ELF-1 (cell line): ENCODE measurements around the gene KIRREL3.
A peak's percentile ranks its signal among the peaks of the same experiment; 100 is the strongest.

Experiments used
- DNase-seq: peaks from one replicate; pipeline ENCODE4 v3.0.0-alpha.2; 2016; ENCODE audit warnings: low read depth, low spot score

KIRREL3 gene

GRCh38 chr11:126917531-126918204 lies 82.9 kb downstream of the KIRREL3 start:
- peak; percentile 10 for DNase-seq

GRCh38 chr11:126915430-126915829 lies 85.1 kb downstream of the KIRREL3 start:
- no peak for DNase-seq

GRCh38 chr11:126914941-126915340 lies 85.6 kb downstream of the KIRREL3 start:
- no peak for DNase-seq

DNA sequence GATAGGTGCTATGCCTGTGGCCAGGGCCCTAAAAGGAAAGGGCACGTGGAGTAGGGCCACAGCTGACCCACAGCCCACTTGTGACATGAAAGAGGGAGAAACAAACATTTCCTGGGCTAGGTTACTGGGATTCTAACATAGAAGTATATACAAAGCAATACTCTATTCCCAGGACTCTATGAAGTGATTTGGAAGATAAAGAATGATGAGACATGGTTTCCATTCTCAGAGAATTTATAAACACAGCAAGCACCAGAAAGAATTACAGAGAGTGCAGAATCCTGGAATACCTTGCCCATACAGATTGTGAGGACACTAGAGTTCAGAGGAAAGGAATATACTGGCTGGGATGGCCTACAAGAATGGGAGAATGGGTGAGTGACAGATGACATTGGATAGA lies 86.4 kb downstream of the KIRREL3 start:
- no peak for DNase-seq

GRCh38 chr11:126904520-126904919 lies 96.0 kb downstream of the KIRREL3 start:
- no peak for DNase-seq

GRCh38 chr11:126901783-126902182 lies 98.8 kb downstream of the KIRREL3 start:
- DNase-seq, result no peak

DNA sequence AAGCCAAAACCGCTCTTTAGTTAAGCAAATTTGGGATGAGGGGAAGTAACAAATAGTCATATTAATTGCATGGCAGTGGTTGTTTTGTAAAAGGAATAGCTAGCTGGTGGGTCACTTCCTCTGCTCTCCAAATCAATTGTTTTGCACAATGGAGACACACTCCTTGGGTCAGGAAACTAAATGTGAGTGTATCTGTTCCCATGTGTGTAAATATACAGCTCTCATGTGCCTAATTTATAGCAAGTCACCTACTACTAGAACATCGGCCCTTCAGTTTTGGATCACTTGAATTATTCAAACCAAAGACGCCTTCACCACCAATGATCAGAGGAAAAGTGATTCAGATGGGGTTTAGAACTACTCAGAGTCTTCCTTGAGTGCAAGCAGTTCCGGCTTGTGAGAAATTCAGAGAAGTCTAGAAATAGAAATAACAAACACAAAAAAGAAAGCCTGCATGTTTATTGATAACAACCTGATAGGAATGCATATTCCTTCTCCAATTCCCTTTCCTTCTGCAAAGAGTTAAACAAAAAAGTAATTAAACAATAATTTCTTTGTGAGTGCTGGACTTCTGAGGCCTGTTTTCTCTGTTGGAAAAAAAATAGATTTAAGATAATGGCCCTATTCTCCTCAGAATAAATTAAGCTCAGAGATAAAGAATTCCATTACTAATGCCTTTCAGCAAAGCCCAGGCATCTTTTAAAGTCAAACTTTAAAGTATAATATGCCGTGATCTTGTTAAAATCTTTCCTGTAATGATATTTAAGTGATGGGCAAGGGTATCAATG lies 100.4 kb downstream of the KIRREL3 start:
- no peak for DNase-seq

- peak; percentile 15 for DNase-seq
These were observed 101.8 kb downstream of the KIRREL3 start for GRCh38 chr11:126898802-126899201.

DNA sequence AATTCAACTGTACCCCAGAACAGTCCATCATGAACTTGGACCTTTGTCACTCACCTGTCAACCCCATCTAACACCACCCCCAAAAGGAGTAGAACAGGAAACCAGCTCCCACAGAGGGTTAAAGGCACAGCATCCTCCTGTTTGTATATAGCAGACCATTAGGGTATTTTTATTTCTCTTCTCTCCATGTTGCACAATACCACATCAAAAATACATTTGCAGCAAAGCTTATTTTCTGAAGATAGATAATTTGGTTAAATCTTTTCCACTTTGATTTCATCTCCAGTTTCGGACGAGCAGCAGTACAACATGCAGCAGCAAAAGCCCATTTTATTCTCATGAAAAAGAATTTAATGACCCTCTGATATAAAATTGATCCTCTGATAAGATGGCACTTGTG lies 103.1 kb downstream of the KIRREL3 start:
- no peak for DNase-seq

DNA sequence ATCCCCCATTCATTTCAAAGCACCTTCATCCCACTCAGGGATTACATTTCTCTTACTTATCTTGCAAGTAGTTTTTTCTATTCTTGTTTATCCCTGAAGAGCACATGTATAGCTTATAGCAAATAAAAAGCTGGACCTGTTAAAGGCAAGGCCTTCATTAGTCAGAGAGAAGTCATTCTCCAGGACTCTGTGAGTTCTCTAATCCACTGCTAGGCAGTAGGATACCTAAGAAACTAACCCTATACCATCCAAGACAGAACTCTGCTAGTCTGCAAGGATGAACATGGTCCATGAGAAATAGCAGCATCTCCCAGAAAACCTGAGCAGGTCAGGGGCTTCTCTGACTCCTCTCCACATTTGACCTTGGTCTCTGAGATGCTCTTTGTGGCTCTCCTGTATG lies 104.5 kb downstream of the KIRREL3 start:
- no peak for DNase-seq

- no peak for DNase-seq
These were observed 106.8 kb downstream of the KIRREL3 start for GRCh38 chr11:126893796-126894195.

- no peak for DNase-seq
These were observed 107.8 kb downstream of the KIRREL3 start for GRCh38 chr11:126892756-126893155.

DNA sequence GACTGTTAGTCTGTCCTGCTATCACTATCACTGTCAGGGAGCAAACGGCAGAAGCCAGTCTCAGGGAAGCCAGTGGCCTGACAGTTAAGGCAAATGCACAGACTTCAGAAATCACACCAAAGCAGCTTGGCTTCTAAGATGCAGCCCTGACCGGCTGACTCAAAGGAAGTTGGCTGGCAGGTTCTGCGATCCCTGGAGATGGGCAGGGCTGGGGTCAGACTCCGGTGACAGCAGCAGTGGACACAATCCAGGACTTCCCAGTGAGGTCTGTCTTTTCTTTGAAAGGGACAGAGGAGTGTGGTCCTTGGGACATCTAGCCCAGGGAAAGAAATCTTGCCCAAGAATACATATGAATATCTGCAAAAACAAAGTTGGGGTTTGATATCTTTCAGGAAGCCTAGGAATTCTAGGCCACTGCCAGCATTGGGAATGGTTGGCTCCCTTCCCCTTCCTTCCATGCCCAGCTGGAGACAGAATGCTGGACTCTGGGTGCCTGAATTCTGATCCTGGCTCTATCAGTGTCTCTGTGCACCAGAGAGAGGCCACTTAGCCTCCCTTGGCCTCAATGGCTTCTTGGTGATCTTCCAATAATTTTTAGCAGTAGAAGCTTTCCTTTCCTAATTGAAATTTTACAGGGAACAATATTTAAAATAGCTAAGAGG lies 108.9 kb downstream of the KIRREL3 start:
- DNase-seq, result peak; percentile 52

- peak; percentile 39 for DNase-seq
These were observed 110.0 kb downstream of the KIRREL3 start for GRCh38 chr11:126890561-126890960.

DNA sequence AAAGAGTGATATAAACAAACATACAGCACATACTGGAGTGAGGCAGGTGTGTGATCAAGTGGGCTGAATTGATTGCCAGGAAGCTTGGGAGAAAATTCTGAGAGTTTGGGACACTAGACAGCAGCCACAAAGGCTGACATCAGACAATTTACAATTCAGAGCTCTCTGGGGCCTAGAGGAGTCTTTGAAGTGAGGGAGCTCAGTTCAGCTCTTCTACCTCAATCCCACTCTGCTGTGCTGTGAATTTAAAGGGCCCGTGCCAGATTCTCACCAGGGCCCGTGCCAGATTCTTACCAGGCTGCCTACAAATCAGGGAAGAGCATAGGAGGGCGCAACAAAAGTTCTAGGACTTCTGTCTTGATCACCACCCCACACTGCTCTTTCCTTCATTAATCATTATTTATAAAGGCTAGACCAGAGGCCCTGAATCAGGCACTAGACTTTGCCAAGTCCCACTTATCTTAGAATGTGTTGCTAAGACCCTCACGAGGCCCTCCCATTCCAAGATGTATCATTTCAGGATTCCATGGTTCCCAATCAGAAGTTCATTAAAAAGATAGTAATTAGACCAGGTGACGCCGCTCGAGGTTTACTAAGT lies 112.4 kb downstream of the KIRREL3 start:
- no peak for DNase-seq

DNA sequence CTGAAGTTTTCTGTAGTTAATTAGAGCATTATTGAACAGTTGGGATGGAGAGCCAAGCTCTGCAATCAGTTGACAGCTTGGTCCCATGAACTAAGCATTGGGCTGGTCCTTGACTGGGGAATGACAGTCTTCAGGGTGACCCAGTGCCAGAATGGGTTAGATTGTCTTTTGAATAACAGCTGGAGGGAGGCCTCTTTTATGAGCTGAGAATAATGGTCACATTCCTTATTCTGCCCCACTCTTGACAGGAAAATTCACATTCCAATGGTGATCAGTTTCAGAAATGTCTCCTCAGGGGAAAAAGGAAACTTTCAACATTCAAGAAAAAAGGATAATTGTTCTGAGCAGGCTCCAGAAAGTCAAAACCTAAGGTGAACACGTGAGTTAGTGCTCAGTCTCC lies 113.9 kb downstream of the KIRREL3 start:
- DNase-seq, result no peak

DNA sequence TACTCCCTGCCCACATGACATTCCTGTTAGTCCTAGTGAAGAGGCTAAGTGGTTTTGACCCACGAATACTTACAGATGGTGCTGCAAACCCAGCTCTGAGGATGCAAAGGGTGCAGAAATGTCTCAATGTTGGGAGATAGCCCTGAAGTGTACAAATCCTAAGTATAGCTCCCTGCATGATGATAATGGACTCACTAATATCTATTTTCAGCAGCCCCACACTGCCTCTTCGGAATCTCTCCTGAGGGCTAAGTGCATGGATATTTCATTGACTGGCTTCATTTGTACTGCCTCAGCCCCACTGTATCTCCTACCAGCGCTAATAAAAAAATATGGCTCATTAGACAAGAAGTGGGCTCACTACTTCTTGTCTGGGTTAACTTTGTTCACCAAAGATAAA lies 114.5 kb downstream of the KIRREL3 start:
- no peak for DNase-seq

DNA sequence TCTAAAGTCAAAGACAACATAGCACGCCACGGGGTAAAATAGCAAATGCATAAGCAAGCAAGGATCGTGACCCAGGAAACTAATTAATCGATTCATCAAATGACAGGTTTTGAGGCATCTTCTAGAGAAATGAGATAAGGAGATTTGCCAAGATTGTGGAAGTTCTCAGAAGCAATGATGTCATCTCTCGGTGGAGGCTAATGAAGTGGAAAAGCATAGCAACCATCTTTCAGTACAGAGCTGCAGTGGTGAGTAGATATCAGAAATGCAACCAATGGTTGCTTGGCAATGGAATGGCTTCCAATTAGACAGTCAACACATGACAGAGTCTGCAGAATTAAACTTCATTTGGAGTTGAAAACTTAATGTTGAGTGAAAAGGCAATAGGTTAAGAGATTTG lies 116.0 kb downstream of the KIRREL3 start:
- no peak for DNase-seq

DNA sequence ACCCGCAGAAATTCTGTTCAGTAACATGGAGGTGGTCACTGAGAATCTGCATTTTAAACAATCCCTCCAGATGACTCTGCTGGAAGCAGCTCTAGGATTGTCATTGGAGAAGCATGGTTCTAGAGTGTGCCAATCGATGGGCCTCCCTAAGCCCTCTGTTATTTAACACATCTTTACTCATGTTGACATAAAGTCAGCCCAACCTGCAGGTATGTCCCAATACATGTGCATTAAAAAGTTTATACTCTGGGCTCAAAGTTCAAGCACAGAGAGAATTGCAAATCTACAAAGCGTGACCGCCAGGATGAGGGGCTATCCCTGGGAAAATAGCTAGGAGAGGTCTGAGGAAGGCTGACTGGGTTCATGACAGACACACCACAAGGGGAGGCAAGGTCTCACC lies 116.4 kb downstream of the KIRREL3 start:
- DNase-seq, result no peak

DNA sequence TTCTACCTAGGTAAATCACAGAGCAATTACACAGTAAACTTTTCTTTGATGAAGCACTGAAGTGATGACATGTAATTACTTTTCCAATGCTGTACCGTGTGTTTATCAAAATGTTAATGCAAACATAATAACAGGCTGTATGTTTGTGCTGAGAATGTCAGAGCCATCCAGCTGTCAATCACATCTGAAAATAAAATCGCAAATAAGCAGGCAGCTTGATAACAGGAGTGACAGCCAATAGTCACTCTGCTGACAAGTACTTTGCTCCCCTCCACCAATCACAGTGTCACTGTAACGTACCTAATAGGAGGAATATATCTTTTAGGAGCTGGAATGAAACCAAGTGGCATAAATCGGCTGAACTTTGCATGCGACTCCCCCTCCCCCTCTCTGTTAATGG lies 119.7 kb downstream of the KIRREL3 start:
- DNase-seq, result no peak

DNA sequence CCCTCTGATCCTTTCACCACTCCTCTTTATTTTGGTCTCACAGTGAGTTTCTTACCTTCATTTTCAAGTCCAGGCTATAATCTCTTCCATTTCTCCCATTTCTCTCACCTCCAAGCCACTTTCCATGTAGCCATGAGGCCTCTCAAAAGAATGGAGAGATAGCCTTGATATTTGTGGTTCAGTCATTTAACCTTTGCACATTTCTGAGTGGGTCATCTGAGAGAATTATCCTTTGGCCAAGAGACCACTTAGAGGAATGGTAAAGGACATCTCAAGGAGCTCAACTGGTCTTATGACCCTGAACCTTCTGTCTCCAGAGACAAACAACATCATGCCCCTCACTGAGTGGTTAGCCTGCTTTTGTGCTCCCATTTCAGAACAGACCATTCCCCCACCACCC lies 121.1 kb downstream of the KIRREL3 start:
- no peak for DNase-seq

- no peak for DNase-seq
These were observed 121.6 kb downstream of the KIRREL3 start for GRCh38 chr11:126878913-126879482.
